Activated CD4-positive, alpha-beta T cell treated with anti-CD3 and anti-CD28 coated beads, Interleukin-2, amount 10 ng/mL, durations not matched to agents 24 days and 14 days (primary cell): ENCODE data around the gene ODF4. TPM values are rescaled to one million over a fixed set of nuclear protein-coding genes. Genes with fewer than 3 reads are reported as not detected.
A peak's percentile ranks its signal among the peaks of the same experiment; 100 is the strongest.
"Not testable (repeated sequence)": the region's sequence is repeated elsewhere in the genome, so short reads cannot be mapped to it uniquely, and the experiment has no call there.

Experiments
- DNase-seq: peaks from one replicate; pipeline ENCODE4 v3.0.0; 2022
- H3K27ac Mint-ChIP-seq: one replicate; pipeline ENCODE4 v1.8.0; 2022; ENCODE audit warnings: mild to moderate bottlenecking, mixed read lengths
- H3K27me3 Mint-ChIP-seq: one replicate; pipeline ENCODE4 v1.8.0; 2022; ENCODE audit warnings: mixed read lengths
- H3K36me3 Mint-ChIP-seq: one replicate; pipeline ENCODE4 v1.8.0; 2022; ENCODE audit warnings: low read depth, mild to moderate bottlenecking, mixed read lengths
- H3K4me1 Mint-ChIP-seq: one replicate; pipeline ENCODE4 v1.8.0; 2021; ENCODE audit warnings: mixed read lengths
- H3K4me3 Mint-ChIP-seq: one replicate; pipeline ENCODE4 v1.8.0; 2022; ENCODE audit warnings: mild to moderate bottlenecking, moderate library complexity, mixed read lengths
- H3K9me3 Mint-ChIP-seq: one replicate; pipeline ENCODE4 v1.8.0; 2021; ENCODE audit warnings: mixed read lengths
- intact Hi-C: fragments of 100-400 bp; cut with micrococcal nuclease; formaldehyde crosslinking; loops from one replicate; pipeline ENCODE4 v1.15.1; 2023
- total RNA-seq: library from RNA; stranded (reverse); gene quantifications from 2 replicates; pipeline ENCODE4 v1.2.3, GENCODE V29; 2022

ODF4 gene
- total RNA-seq, 1 donor from 2014 or later = not detected

GRCh38 chr17:8383143-8383822, 43.6 kb downstream of the ODF4 start, which contains the start of gene RPL26:
RPL26 (minus strand) TSS chr17:8383193; CDS start chr17:8382310, 883 bp downstream.
- intact Hi-C loops = loop anchor here (1.0 to 10.0 kb wide), 6 partner anchors 52 to 512 kb away; partner anchors contain the start of genes CTC1, HES7, NDEL1 and PFAS
- DNase-seq = peak; percentile 98
- no peaks in the 10 kb centered on the region for H3K27me3 Mint-ChIP-seq
- H3K27ac Mint-ChIP-seq = peak within 1 kb of the TSS; percentile 95
- H3K4me3 Mint-ChIP-seq = peak within 1 kb of the TSS; percentile 99
- H3K36me3 Mint-ChIP-seq = peaks cover 47% of the 10 kb centered on the region
- no peaks in the 10 kb centered on the region for H3K9me3 Mint-ChIP-seq
- H3K4me1 Mint-ChIP-seq = peaks cover 40% of the 10 kb centered on the region

DNA sequence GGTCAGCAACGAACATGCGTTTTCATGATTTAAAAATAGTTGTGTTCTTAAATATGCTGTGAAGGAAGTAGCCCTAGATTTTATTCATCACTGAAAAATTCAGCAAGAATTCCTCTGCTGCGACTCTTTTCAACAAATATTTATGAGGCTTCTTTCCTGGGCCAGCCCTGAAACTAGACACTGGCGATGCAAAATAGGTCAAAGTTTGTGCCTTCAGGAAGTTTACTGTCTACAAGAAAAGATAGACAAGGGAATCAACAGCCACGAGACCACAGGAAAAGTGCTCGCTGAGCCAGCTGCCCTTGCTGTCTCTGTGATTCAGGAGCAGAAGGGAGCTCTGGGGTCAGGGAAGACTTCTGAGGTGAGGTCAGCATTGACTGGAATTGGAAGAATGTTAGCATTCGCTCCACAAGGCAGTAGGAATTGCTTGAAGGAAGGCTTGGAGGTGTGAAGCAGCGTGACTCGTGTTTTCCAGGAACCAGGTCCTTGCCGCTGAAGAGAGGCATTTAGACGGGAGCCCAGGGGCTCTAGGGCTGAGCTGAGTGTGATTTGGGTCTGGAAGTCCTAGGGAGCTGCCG, 45.2 kb downstream of the ODF4 start:
- no peaks in the 10 kb centered on the region for H3K9me3 Mint-ChIP-seq
- H3K4me1 Mint-ChIP-seq = peaks cover 30% of the 10 kb centered on the region
- peak overlapping the region; percentile 95 for H3K27ac Mint-ChIP-seq

DNA sequence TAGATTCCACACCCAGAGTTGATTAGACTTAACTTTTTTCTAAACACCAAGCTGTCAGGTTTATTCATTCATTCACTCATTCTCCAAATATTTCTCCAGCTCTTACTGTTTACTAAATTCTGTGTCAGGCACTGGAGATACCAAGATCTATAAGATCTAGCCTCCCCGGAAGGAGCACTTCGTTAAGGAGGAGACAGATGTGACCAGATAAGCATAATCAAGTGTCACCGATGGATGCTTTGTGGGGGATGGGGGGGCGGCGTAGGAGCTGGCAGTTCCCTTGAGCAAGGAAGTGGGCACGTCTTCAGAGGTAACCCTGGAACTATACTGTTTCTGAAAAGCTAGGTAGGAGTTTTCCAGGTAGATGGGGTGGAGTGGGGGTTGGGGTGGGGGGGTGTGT, 47.2 kb downstream of the ODF4 start:
- Mint-ChIP-seq H3K27ac (no peak overlapping the region), H3K27me3 (no peaks in the 10 kb centered on the region), H3K4me3 (peak overlapping the region; percentile 20), H3K4me1 (peaks cover 18% of the 10 kb centered on the region), H3K36me3 (peaks cover 13% of the 10 kb centered on the region), H3K9me3 (no peaks in the 10 kb centered on the region)
- no peak for DNase-seq
- intact Hi-C loops = loop anchor here (10.0 kb wide), 2 partner anchors 262 to 508 kb away; partner anchors contain the start of gene HES7

More for the DNA sequence above, 45.2 kb downstream of the ODF4 start:
- Mint-ChIP-seq H3K36me3 (peaks cover 32% of the 10 kb centered on the region), H3K4me3 (peak overlapping the region; percentile 99), H3K27me3 (no peaks in the 10 kb centered on the region)
- intact Hi-C loops = loop anchor here (10.0 kb wide), 2 partner anchors 260 to 510 kb away; partner anchors contain the start of gene HES7
- DNase-seq = no peak

DNA sequence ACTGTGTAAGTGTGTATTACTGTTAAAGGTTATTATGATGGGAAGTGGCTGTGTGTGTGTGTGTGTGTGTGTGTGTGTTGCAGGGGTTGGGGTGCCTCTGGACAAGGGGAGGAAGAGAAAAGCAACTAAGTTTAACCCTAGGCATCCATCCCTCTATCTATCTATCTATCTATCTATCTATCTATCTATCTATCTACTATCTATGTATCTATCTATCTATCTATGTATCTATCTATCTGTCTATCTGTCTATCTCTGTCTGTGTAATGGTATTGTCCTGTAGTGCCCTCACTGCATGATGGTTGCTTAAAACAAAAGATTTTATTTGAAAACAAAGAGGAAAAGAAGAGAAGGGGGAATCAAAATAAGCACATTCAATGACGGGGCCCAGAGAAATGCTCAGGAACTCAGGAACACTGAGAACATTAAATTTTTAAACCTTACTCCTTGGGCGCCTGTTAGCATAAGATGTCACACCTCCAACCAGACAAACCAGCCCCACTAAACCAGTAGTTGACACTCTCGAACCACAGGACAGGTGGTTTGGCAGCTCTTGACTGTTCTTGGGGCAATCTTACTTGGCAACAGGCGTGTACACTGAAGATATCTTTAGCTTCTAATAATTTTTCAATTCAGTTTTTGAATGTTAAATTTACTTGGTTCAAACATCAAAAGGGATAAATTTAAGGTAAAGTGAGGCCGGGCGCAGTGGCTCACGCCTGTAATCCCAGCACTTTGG, 48.4 kb downstream of the ODF4 start:
- Mint-ChIP-seq H3K27ac (no peak overlapping the region), H3K9me3 (no peaks in the 10 kb centered on the region), H3K4me1 (peaks cover 14% of the 10 kb centered on the region), H3K36me3 (peaks cover under 1% of the 10 kb centered on the region), H3K4me3 (no peak overlapping the region), H3K27me3 (no peaks in the 10 kb centered on the region)
- intact Hi-C loops = loop anchor here (10.0 kb wide), 2 partner anchors 263 to 507 kb away; partner anchors contain the start of gene HES7
- DNase-seq = no peak

GRCh38 chr17:8391711-8392110, 52.1 kb downstream of the ODF4 start:
- intact Hi-C loops = no loop called here
- Mint-ChIP-seq H3K4me3 (no peak overlapping the region), H3K36me3 (no peaks in the 10 kb centered on the region), H3K9me3 (no peaks in the 10 kb centered on the region), H3K4me1 (peaks cover 10% of the 10 kb centered on the region), H3K27ac (no peak overlapping the region), H3K27me3 (peaks cover 16% of the 10 kb centered on the region)
- DNase-seq = no peak

- Mint-ChIP-seq H3K9me3 (no peaks in the 10 kb centered on the region), H3K27me3 (peaks cover 17% of the 10 kb centered on the region), H3K36me3 (no peaks in the 10 kb centered on the region), H3K27ac (no peak overlapping the region), H3K4me1 (peaks cover 9% of the 10 kb centered on the region), H3K4me3 (no peak overlapping the region)
- no peak for DNase-seq
- intact Hi-C loops = no loop called here
Measured at GRCh38 chr17:8392274-8392673, 52.6 kb downstream of the ODF4 start.

DNA sequence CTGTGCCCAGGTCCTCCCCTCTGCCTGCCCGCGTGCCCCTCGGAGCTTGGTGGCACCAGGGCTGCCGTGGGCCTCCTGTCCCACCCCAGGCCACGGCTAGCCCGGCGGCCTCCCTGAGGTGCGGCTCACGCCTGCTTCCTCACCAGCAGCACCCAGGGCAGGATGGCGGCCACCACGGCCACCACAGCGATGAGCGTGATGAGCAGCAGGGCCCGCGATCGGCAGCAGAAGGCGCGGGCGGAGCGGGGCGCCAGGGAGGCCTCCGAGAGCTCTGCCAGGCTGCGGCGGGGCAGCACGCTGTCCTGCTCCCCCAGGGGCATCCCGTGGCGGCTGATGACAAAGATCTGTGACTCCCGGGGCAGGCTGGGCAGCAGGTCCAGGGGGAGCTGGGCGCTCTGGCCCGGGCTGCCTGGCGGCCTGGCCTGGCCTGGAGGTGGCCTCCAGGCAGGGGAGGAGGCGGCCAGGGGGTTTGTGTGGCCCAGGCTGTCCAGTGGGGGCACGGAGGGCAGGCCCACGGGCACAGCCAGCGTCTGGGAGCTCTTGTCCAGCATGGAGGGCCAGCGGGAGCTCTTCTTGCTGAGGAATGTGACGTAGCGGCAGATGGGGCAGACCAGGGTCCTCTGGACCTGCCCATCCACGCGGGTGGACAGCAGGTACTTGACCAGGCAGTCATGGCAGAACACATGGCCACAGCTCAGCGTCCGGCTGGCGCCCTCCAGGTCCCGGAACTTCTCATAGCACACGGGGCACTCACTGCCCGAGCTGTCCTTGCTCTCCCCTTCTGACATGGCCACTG, 53.2 kb downstream of the ODF4 start:
- Mint-ChIP-seq H3K4me1 (peaks cover 9% of the 10 kb centered on the region), H3K27me3 (peaks cover 22% of the 10 kb centered on the region), H3K36me3 (no peaks in the 10 kb centered on the region), H3K9me3 (no peaks in the 10 kb centered on the region), H3K27ac (no peak overlapping the region), H3K4me3 (no peak overlapping the region)
- intact Hi-C loops = no loop called here
- DNase-seq = no peak

DNA sequence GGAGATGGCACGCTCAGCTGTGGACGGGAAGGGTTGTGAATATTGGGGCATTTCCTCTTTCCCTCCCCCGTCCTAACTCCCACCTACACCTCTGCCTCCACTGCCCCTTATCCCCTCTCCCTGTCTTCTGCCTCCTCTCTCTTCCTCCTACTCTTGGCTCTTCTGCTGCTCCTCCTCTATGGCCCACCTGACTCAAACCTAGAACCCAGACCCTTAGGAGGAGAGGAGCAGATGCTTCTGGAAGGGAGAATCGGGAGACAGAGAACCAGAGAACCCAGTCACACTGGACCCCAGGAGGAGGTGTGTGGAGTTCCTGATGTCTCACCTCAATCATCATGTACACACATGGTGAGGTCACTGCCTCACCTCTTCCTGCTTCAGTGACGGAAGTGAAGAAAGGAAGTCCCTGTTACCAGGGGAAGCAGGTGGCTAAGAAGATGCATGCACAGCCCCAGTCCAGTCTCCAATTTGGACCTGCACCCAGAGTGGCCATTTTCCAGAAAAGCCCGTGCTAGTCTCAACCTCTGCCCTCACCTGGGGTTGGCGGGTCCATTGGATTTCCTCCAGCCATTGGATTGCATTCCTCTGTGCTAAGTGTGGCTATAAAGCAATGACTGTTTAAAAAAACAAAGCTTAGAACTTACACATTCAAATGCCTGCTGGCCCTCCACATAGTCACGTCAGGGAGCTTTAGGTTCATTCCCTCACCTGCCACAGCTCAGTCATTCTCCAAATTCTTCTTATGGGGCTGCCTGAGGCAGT, 54.0 kb downstream of the ODF4 start:
- peak; percentile 77 for DNase-seq
- Mint-ChIP-seq H3K4me3 (peak overlapping the region; percentile 40), H3K27me3 (peaks cover 29% of the 10 kb centered on the region), H3K36me3 (no peaks in the 10 kb centered on the region), H3K27ac (peak overlapping the region; percentile 81), H3K4me1 (peaks cover 9% of the 10 kb centered on the region), H3K9me3 (no peaks in the 10 kb centered on the region)
- intact Hi-C loops = no loop called here

DNA sequence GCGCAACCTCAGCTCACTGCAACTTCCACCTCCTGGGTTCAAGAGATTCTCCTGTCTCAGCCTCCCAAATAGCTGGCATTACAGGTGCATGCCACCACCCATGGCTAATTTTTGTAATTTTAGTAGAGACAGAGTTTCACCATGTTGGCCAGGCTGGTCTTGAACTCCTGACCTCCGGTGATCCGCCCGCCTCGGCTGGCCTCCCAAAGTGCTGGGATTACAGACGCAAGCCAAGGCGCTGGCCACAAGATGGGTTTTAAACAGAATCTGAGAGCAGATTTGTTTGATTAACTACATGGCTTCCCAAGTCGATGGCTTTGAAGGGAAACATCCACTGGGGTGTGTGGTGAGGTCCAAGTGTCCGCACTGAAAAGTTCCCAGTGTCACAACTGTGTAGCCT, 54.9 kb downstream of the ODF4 start:
- DNase-seq, H3K36me3 Mint-ChIP-seq, H3K4me1 Mint-ChIP-seq, H3K9me3 Mint-ChIP-seq, H3K27ac Mint-ChIP-seq, H3K4me3 Mint-ChIP-seq, intact Hi-C loops: not testable (repeated sequence)
- H3K27me3 Mint-ChIP-seq = peaks cover 29% of the 10 kb centered on the region

Other genes starting within 250 kb of the ODF4 start
- not detected in 2 replicates for gene ALOXE3, start 221.3 kb upstream of the ODF4 start, total RNA-seq
- gene HES7, start 215.7 kb upstream of the ODF4 start, total RNA-seq = 1.5 and 2.1 TPM in 2 replicates
- 39.4 and 41.7 TPM in 2 replicates for gene PER1, start 187.4 kb upstream of the ODF4 start, total RNA-seq
- gene VAMP2, start 176.9 kb upstream of the ODF4 start, total RNA-seq = 45.1 and 49.6 TPM in 2 replicates
- gene TMEM107, start 163.5 kb upstream of the ODF4 start, total RNA-seq = 20.9 and 21.4 TPM in 2 replicates
- 4.7 and 5.7 TPM in 2 replicates for gene BORCS6, start 149.7 kb upstream of the ODF4 start, total RNA-seq
- gene AURKB, start 129.3 kb upstream of the ODF4 start, total RNA-seq = 92.3 and 101 TPM in 2 replicates
- 75.0 and 78.7 TPM in 2 replicates for gene CTC1, start 91.8 kb upstream of the ODF4 start, total RNA-seq
- gene PFAS, start 90.6 kb upstream of the ODF4 start, total RNA-seq = 208 and 211 TPM in 2 replicates
- 57.5 and 66.3 TPM in 2 replicates for gene RANGRF, start 51.2 kb upstream of the ODF4 start, total RNA-seq
- 5.4 and 6.8 TPM in 2 replicates for gene SLC25A35, start 44.4 kb upstream of the ODF4 start, total RNA-seq
- not detected in 2 replicates for gene ARHGEF15, start 29.6 kb upstream of the ODF4 start, total RNA-seq
- gene RPL26, start 43.4 kb downstream of the ODF4 start, total RNA-seq = 2,460 and 2,469 TPM in 2 replicates
- gene RNF222, start 58.0 kb downstream of the ODF4 start, total RNA-seq = not detected in 2 replicates
- gene NDEL1, start 96.0 kb downstream of the ODF4 start, total RNA-seq = 72.8 and 74.3 TPM in 2 replicates